Sigmoid colon (tissue), 7 donors: ENCODE results near the gene ACOT13. TPM values are rescaled to one million over a fixed set of nuclear protein-coding genes. Genes with fewer than 3 reads are reported as not detected.

Source experiments
- DNase-seq: peaks from one replicate; pipeline ENCODE4 v3.0.0-alpha.2; 2019
- H3K27ac ChIP-seq, 4 donors: fragments of 200-600 bp; sonication (generic); one replicate each; pipeline ENCODE4 v1.5.1; 2016 to 2019; ENCODE audit warnings: mild to moderate bottlenecking in 1 of 4
- H3K27me3 ChIP-seq, 3 donors: fragments of 200-600 bp; sonication (generic); one replicate each; pipeline ENCODE4 v1.5.1; 2019; ENCODE audit warnings: mild to moderate bottlenecking in 1 of 3
- H3K36me3 ChIP-seq, 4 donors: fragments of 200-600 bp; sonication (generic); one replicate each; pipeline ENCODE4 v1.5.1; 2016 to 2019
- H3K4me1 ChIP-seq, 4 donors: fragments of 200-600 bp; sonication (generic); one replicate each; pipeline ENCODE4 v1.5.1; 2017 to 2019
- H3K4me3 ChIP-seq, 4 donors: fragments of 200-600 bp; sonication (generic); one replicate each; pipeline ENCODE4 v1.5.1; 2017 to 2019; ENCODE audit warnings: mild to moderate bottlenecking in 2 of 4, moderate library complexity in 1 of 4
- H3K9me3 ChIP-seq, 4 donors: fragments of 200-600 bp in 3 of 4; sonication (generic) in 3 of 4; one replicate each; pipeline versions ENCODE4 v1.5.1 to v1.6.1; 2013 to 2019
- EP300 ChIP-seq, 4 donors: sonication (generic); formaldehyde crosslinking; IDR thresholded peaks; one replicate each; pipeline ENCODE4 v1.6.1; 2017; ENCODE audit warnings: antibody characterized with exemption in 4 of 4
- POLR2A ChIP-seq, 2 donors: fragments of 450-650 bp; IDR thresholded peaks; one replicate each; pipeline ENCODE4 v1.6.1; 2016; ENCODE audit warnings: antibody characterized with exemption in 2 of 2, mild to moderate bottlenecking in 2 of 2, moderate library complexity in 2 of 2
- POLR2AphosphoS5 ChIP-seq, 4 donors: sonication (generic); formaldehyde crosslinking; IDR thresholded peaks; one replicate each; pipeline ENCODE4 v1.6.1; 2017; ENCODE audit warnings: antibody characterized with exemption in 4 of 4
- WGBS, 2 donors: extraction: QIAGEN DNeasy Blood & Tissue Kit; methylation state at CpG; one replicate each; pipeline ENCODE4 v1.1.7; 2013; 5-methylcytosine and 5-hydroxymethylcytosine counted together
- intact Hi-C: fragments of 100-400 bp; cut with DNase I; formaldehyde crosslinking; loops from one replicate; pipeline ENCODE4 v1.15.1; 2023
- polyA plus RNA-seq, 3 donors: library from polyadenylated mRNA; stranded (reverse); fragments of 200-250 nt; gene quantifications; one replicate each; pipeline ENCODE4 v1.2.3, GENCODE V29; 2013
- total RNA-seq, 4 donors: library from RNA; depleted of rRNA; stranded (reverse); fragments of >200 nt; gene quantifications; one replicate each; pipeline ENCODE4 v1.1.0, GENCODE V29; 2016
- TF ChIP-seq, protein P1 (sequence below), 4 experiments: fragments of 450-650 bp in 3 of 4; fragments of 200-600 bp in 1 of 4; IDR thresholded peaks; one replicate each; pipeline ENCODE4 v1.5.1; 2016 to 2019; ENCODE audit warnings: antibody characterized with exemption in 4 of 4, mild to moderate bottlenecking in 3 of 4, moderate library complexity in 2 of 4
- donor health status: healthy with polysubstance abuse.
- donor health status: Bipolar disorder and iron deficiency.
- donor health status: healthy.

The ACOT13 gene
- total and polyA plus RNA-seq, 7 donors, result 5.3 to 48.6 (median 11.8) TPM

DNA sequence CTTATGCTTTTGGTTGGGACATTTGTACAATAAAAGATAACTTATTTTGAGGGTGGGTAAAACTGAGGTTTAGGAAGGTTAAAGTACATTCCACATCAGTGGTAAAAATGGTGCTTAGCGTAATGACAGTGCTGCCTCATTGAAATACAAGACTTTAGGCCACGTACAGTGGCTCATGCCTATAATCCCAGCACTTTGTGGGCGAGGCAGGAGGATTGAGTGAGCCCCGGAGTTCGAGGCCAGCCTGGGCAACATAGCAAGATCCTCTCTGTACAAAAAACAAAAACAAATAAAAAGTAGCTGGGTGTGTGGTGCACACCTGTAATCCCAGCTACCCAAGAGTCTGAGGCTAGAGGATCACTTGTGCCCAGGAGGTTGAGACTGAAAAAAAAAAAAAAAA lies 18.6 kb upstream of the ACOT13 start:
- Histone ChIP-seq H3K9me3 (no peaks in the 10 kb centered on the region), H3K27ac (no peak overlapping the region), H3K27me3 (peaks cover 0 to 16% (median 0%) of the 10 kb centered on the region in 3 donors), H3K36me3 (peaks cover 8 to 38% (median 16%) of the 10 kb centered on the region in 4 donors), H3K4me3 (no peak overlapping the region), H3K4me1 (peaks cover 0 to 7% (median 2%) of the 10 kb centered on the region in 4 donors)
- 90 to 95% methylated on average over 5 of the region's 5 CpGs for WGBS, 2 donors
- DNase-seq, result no peak
- TF ChIP-seq, protein P1, sequence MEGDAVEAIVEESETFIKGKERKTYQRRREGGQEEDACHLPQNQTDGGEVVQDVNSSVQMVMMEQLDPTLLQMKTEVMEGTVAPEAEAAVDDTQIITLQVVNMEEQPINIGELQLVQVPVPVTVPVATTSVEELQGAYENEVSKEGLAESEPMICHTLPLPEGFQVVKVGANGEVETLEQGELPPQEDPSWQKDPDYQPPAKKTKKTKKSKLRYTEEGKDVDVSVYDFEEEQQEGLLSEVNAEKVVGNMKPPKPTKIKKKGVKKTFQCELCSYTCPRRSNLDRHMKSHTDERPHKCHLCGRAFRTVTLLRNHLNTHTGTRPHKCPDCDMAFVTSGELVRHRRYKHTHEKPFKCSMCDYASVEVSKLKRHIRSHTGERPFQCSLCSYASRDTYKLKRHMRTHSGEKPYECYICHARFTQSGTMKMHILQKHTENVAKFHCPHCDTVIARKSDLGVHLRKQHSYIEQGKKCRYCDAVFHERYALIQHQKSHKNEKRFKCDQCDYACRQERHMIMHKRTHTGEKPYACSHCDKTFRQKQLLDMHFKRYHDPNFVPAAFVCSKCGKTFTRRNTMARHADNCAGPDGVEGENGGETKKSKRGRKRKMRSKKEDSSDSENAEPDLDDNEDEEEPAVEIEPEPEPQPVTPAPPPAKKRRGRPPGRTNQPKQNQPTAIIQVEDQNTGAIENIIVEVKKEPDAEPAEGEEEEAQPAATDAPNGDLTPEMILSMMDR (IDR thresholded peaks at IDR 0.05), result no peak
- TF ChIP-seq POLR2A (IDR thresholded peaks at IDR 0.05) (no peak), EP300 (IDR thresholded peaks at IDR 0.05) (no peak), POLR2AphosphoS5 (IDR thresholded peaks at IDR 0.05) (no peak)
- intact Hi-C loops, result no loop called here

DNA sequence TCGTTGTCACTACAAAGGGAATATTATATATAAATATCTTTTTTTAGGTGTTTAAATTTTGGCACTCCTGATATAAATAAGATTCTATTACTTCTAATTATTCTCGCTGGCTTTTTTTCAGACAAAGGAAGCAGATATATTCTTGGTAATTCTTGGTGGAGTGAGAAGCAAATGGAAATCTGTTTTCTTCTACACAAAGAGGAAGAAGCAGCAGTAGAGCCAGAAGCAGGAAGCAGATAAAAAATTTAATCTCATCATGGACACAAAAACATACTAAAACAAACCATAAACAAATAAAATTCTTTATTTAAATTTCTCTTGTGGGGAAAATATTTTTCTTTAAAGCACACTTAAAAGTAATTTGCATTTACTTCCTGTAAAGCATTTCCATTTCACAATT lies 17.2 kb upstream of the ACOT13 start:
- peaks cover 0 to 7% (median 2%) of the 10 kb centered on the region in 4 donors for H3K4me1 ChIP-seq
- no peak for DNase-seq
- H3K36me3 ChIP-seq, result peaks cover 11 to 52% (median 19%) of the 10 kb centered on the region in 4 donors
- 76 to 85% methylated on average over 2 of the region's 2 CpGs for WGBS, 2 donors
- H3K27ac ChIP-seq, result no peak overlapping the region
- intact Hi-C loops, result no loop called here
- H3K27me3 ChIP-seq, result peaks cover 0 to 7% (median 0%) of the 10 kb centered on the region in 3 donors
- TF ChIP-seq POLR2AphosphoS5 (IDR thresholded peaks at IDR 0.05), result no peak
- no peak for TF ChIP-seq EP300 (IDR thresholded peaks at IDR 0.05)
- TF ChIP-seq POLR2A (IDR thresholded peaks at IDR 0.05), result no peak
- TF ChIP-seq, protein P1 (IDR thresholded peaks at IDR 0.05), result no peak
- no peak overlapping the region for H3K4me3 ChIP-seq
- H3K9me3 ChIP-seq, result no peaks in the 10 kb centered on the region

DNA sequence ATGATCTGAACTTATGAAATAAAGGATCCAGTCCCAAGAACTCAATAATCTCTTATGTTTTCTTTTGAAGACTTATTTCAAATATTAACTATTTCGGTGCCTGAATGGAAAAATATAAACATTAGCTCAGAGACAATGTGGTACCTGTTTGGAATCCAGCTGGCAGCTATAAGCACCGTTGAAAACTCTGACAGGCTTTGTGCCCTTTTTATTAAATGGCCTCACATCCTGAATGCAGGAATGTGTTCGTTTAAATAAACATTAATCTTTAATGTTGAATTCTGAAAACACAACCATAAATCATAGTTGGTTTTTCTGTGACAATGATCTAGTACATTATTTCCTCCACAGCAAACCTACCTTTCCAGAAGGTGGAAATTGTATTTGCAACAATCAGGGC lies 16.5 kb upstream of the ACOT13 start:
- Histone ChIP-seq H3K36me3 (peaks cover 11 to 52% (median 19%) of the 10 kb centered on the region in 4 donors), H3K4me1 (peaks cover 0 to 4% (median 2%) of the 10 kb centered on the region in 4 donors), H3K4me3 (no peak overlapping the region), H3K27ac (no peak overlapping the region), H3K27me3 (peaks cover 0 to under 1% (median 0%) of the 10 kb centered on the region in 3 donors), H3K9me3 (no peaks in the 10 kb centered on the region)
- intact Hi-C loops, result no loop called here
- DNase-seq, result no peak
- 27 to 43% methylated on average over 3 of the region's 3 CpGs for WGBS, 2 donors
- TF ChIP-seq, protein P1 (IDR thresholded peaks at IDR 0.05), result no peak
- TF ChIP-seq POLR2A (IDR thresholded peaks at IDR 0.05), result no peak

DNA sequence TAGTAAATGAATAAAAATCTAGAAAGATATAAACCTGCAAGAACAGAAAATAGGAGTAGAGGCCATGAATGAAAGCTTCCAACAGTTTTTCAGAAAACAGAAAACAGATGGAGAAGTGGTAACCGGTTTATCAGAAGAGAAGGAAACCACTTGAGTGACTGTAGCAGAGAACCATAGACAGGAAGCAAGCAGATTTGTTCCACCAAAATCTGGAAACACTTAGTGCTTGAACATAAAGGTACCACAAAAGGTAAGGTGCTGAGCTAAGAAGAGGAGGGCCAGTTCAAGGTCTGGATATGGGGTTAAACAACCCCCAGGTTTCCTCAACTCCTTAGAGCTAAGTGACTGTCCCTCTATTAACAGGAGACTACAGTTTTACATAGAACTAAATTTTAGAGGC lies 11.7 kb upstream of the ACOT13 start:
- DNase-seq, result no peak
- no peak overlapping the region for H3K27ac ChIP-seq
- WGBS, 2 donors, result 51 to 83% methylated on average over 1 of the region's 1 CpG
- intact Hi-C loops, result no loop called here
- no peaks in the 10 kb centered on the region for H3K9me3 ChIP-seq
- no peak overlapping the region for H3K4me3 ChIP-seq
- H3K36me3 ChIP-seq, result peaks cover 6 to 64% (median 19%) of the 10 kb centered on the region in 4 donors
- TF ChIP-seq, protein P1 (IDR thresholded peaks at IDR 0.05), result no peak
- TF ChIP-seq POLR2AphosphoS5 (IDR thresholded peaks at IDR 0.05) (no peak), POLR2A (IDR thresholded peaks at IDR 0.05) (no peak), EP300 (IDR thresholded peaks at IDR 0.05) (no peak)
- no peaks in the 10 kb centered on the region for H3K27me3 ChIP-seq
- no peaks in the 10 kb centered on the region for H3K4me1 ChIP-seq
